ENCODE measurements around the gene TAGLN.

DNA sequence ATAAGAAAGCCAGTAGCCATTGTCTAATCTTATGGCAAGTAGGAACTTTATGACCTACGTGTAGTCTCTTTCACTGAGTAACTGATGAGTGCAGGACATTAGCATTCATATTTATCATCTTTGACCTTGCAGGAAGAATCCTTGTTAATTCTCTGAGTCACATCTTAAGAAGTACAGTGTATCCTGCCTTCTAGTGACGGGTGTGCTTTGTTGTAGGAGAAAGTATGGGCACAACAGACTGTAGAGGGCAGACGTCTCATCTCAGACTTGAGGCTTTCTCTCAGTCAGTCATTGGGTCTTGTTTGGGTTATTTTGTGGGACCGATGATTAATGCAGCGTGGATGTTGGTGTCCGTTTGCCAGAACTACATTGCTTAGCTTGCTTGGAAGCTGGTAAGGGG, 40.1 kb downstream of the TAGLN start:
- TF ChIP-seq POLR2A (IDR thresholded peaks at IDR 0.05), result no peak
- TF ChIP-seq EP300 (IDR thresholded peaks at IDR 0.05; ENCODE audit: low read depth), result no peak
